Activated naive CD4-positive, alpha-beta T cell treated with Interleukin-2 at 50 U/mL for 16 hours (primary cell): ENCODE data around the gene STRIP2.
"Not testable (repeated sequence)": the region's sequence is repeated elsewhere in the genome, so short reads cannot be mapped to it uniquely, and the experiment has no call there.

ENCODE experiments used
- DNase-seq: peaks from one replicate; pipeline ENCODE4 v3.0.0-alpha.2; 2020

Gene STRIP2

DNA sequence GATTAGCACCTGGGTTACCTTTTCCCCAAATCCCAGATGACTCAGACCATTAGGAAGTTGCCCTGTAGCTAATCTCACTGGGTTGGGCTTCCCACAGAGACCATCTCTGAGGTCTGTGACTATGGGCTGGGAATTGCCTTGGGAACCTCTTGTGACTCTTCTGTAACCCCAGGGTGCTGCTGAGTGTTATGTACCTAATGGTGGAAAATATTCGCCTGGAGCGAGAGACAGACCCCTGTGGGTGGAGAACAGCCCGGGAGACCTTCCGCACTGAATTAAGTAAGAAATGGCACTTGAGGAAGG is 20.0 kb downstream of the STRIP2 start:
- no peak for DNase-seq

DNA sequence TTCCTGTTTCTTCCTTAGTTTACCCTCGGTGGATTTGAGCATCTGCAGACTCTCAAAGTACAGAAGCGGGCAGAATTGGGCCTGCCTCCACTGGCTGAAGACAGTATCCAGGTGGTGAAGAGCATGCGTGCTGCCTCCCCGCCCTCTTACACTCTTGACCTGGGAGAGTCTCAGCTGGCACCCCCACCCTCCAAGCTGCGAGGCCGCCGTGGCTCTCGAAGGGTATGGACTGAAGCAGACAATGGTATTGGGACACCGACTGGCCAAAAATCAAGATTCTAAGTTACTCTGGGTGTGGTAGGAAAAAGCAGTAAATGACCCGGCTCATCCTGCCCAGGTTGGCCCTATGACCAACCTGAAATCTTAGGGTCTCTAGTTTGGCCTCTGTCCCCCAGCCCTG is 22.2 kb downstream of the STRIP2 start:
- no peak for DNase-seq

DNA sequence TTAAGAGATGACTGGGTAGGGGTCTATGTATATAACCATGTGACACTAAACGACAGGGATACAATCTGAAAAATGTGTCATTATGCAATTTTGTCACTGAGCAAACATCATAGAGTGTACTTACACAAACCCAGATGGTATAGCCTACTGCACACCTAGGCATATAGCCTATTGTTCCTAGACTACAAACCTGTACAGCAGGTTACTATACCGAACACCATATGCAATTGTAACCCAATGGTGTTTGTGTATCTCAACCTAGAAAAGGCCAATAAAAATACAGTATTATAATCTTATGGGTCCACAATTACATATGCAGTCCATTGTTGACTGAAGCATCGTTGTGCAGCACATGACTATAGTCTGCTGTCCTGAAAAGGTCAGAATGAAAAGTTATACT is 22.9 kb downstream of the STRIP2 start:
- DNase-seq, result no peak

DNA sequence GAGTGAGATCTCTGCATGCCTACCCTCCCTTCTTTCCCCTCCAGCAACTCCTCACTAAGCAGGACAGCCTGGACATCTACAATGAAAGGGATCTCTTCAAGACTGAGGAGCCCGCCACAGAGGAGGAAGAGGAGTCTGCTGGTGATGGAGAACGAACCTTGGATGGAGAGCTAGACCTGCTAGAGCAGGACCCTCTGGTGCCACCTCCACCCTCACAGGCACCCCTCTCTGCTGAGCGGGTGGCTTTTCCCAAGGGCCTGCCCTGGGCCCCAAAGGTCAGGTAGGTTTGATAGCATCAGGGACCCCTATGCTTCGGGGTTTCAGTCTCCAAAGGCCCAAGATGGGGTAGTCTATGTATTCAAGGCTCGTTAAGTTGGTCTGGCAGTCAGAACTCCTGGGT is 23.9 kb downstream of the STRIP2 start:
- DNase-seq, result no peak

DNA sequence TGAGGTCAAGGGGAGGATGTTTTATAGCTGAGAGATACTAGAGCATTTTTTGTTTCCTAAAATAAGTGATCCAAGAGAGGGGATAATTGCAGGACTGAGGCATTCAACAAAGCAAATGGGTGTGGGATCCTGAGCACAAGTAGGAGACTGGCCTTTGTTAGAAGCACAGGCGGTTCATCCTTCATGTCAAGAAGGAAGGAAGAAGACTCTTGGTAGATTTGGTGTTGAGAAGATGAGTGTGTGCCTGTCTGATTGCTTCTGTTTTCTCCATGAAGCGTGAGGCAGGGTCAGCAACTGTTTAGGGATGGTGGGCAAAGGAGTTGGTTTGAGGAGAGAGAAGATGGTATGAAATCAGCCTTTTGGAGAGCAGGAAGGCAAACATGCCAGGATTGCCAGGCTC is 27.6 kb downstream of the STRIP2 start:
- DNase-seq, result no peak

DNA sequence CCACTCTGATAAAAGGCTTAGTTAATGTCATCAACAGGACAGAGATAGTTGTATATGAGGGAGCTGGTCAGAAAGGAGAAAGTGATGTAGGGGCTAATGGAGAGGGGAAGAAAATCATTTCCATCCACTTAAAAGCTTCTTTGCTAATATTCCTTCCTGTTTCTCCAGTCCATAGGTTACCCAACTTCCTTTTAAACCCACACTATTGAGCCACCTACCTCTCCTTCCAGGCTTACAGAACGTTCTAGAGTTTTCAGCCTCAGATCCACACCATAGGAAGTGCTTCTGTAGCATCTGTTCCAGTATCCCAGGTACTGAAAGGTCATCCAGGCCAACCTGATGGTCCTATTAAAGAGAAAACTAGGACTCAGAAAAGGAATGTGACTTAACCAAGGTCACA is 28.2 kb downstream of the STRIP2 start:
- no peak for DNase-seq

DNA sequence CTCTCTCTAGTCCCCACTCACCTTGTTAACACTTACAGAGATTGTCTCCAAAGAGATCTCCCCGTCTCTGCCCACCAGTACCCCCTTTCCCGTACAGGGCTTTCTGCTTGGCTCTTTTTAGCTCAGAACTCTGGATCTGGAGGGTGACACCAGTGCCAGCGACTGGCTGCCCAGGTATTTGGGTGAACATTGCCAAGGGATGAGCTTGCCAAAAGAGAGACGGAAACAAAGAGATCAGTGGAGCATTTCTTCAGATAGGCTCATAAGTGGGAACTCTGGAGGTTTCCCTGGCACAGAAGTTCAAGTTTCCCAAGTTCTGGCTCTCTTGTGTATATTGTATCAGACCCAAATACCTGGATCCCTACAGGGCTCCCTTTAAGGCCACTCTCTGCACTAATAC is 30.0 kb downstream of the STRIP2 start:
- no peak for DNase-seq

DNA sequence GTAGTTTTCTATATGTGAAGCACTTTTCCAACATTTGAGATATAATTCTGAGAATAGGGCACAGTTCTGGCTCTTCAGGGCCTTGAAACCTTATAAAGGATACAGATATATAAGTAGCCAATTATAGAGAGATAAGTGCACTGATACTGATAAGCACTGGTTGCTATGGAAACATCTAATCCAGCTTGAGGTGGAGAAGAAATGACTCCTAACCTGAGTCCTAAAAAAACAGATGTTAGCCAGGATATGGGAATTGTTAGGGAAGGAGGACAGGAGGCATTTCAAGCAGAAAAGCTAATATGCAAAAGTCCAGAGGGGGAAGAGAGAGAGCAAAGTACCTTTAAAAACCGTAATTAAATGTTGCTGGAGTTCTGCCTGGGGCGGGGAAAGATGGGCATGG is 30.8 kb downstream of the STRIP2 start:
- DNase-seq, result no peak

DNA sequence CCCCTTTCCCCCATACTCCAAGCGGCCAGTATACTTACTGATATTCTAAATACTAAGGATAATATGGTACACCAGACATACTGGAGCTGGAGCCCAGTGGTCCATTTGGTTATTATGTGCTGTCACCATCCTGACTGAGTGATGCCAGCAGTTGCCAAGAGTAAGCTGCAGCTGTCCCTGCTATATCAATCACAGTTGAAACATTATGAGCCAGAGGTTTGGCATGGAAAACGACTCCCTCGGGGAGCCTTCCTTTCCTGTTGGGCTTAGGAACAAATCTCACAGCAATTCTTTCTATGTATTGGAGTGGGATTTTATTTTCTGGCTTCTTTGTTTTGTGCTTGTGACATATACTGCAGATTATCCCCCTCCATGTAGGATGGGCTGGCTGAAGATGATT is 32.6 kb downstream of the STRIP2 start:
- no peak for DNase-seq

DNA sequence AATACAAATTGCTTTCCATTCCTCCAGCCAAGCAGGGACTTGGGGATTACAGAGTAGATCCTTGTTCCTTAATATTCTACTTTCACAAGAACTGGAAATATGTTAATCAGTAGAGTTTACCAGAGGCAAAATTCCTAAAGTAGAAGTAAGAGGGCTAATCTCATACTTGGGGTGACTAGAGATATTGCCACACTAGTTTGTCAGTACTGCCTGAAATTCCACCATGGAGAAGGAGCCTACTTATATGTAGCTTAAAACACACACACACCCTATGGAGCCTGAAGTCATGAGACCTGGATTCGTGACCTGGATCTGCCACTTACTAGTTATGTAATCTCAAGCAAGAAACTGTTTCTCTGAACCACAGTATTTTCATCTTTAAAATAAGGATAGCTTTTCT is 33.9 kb downstream of the STRIP2 start:
- DNase-seq, result no peak

DNA sequence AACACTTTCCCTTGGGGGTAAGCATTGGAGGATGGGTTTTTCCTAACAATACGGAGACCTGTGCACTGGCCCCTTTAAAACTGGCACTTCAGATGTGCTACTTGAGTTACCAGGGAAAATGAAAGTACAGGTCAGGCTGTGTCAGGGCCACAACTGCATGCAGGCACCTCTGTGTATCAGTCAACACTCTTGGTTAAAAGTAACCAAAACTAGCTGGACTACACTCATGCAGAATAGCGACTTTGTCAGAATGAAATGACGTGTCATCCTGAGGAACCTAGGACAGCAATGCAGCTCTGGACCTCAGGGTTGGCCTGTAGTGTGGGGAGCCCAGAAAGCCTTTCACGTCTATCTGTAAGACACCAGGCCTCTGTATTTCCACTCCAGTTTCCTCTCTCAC is 34.3 kb downstream of the STRIP2 start:
- DNase-seq, result no peak

DNA sequence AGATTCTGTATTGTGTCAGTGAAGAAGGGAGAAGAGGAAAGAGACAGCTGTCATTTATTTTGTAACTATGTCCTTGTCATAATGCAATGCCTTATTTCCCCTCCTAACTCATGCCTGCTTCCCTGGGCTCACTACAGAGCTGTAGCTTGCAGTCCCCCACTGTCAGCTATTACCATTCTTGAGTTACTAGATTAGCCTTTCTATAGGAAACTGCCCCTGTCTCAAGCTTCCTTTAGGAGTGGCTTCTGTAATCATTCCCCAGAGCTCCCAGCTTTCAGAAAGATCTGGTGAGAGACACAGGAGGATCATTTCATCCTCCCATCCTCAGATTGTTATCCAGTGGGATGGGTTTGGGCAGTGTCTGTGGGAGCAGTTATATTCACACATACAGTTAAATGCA is 35.7 kb downstream of the STRIP2 start:
- DNase-seq, result no peak

DNA sequence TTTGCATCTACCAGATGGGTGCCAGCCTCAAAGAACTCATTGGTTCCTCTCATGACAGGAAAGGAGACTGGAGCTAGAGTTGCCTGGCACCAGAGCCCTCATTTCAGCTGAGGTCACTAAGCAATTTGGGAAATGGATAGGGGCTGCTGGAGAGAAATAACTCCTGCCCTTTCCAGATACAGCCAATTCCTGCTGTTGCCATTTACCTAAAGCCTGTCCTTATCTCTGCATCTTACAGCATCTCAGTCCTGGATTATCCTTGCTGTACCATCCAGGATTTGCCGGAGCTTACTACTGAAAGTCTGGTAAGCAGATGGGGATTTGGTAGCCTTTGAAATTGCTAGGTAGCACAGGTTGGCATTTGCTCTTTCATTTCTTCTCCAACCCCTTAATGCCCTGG is 36.2 kb downstream of the STRIP2 start:
- DNase-seq, result no peak

DNA sequence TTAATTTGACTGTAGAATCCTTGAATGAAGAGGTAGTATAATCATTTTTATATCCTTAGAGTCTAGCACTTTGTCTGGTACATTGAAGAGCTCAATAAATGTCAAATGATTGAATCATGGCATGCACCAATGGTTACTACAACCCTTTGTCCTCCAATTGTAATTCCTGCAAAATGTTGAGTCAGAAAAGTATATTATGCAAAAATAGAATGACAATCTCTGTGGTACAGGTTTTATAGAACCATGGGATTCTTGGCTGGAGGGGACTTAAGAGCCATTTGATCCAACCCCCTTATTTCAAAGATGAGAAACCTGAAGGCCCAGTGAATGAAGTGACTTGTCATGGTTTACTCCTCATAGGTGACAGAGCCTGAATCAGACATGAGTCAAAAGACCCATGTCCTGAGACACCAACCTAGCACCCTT is 37.2 kb downstream of the STRIP2 start:
- no peak for DNase-seq

DNA sequence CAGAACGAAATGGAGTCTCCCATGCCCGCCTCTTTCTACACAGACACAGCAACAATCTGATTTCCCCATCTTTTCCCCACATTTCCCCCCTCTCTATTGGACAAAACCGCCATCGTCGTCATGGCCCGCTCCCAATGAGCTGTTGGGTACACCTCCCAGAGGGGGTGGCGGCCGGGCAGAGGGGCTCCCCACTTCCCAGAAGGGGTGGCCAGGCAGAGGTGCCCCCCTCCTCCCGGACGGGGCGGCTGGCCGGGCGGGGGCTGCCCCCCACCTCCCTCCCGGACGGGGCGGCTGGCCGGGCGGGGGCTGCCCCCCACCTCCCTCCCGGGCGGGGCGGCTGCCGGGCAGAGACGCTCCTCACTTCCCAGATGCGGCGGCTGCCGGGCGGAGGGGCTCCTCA is 41.7 kb downstream of the STRIP2 start:
- not testable (repeated sequence) for DNase-seq

DNA sequence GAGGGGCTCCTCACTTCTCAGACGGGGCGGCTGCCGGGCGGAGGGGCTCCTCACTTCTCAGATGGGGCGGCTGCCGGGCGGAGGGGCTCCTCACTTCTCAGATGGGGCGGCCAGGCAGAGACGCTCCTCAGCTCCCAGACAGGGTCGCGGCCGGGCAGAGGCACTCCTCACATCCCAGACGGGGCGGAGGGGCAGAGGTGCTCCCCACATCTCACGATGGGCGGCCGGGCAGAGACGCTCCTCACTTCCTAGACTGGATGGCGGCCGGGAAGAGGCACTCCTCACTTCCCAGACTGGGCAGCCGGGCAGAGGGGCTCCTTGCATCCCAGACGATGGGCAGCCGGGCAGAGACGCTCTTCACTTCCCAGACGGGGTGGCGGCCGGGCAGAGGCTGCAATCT is 42.2 kb downstream of the STRIP2 start:
- not testable (repeated sequence) for DNase-seq

DNA sequence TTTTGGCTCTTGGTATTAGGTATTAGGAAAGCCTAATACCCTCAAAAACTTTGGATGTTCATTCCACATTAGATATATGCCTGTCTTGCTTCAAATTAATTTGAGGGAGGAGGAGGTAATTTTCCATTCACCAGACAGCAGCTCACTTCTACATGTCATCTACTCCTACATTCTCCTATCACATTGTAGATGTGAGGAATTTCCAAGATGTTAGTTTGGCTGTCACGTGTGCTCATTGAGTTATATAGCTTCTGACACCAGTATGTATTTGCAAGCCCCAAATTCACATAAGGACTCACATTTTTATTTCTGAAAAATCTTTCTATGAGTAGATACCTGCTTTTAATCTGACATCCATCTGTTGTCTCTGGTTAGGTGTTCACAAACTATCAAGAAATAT is 45.6 kb downstream of the STRIP2 start:
- no peak for DNase-seq

DNA sequence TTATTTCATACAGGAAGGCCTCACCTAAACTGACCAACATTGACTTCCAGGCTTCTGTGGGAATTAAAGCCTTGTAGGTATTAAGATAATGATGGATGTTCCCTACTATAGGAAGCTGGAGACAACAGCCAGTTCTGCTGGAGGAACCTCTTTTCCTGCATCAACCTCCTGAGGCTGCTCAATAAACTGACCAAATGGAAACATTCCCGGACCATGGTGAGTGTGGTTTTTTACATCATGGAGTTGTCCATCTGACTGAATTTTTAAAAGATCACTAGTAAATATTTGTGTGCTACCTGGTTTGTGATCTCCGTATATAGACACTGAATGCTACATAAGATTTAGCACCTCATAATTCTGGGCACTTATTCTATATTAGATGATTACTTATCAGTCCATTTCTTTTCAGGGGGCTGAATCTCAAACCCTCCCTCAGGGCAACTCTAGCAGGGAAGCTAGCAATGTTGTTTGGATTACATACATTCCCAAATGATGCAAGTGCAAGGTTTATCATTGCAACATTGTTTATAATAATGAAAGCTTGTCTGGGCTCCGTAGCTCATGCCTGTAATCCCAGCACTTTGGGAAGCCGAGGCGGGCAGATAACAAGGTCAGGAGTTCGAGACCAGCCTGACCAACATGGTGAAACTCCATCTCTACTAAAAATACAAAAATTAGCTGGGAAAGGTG is 46.6 kb downstream of the STRIP2 start:
- DNase-seq, result no peak

DNA sequence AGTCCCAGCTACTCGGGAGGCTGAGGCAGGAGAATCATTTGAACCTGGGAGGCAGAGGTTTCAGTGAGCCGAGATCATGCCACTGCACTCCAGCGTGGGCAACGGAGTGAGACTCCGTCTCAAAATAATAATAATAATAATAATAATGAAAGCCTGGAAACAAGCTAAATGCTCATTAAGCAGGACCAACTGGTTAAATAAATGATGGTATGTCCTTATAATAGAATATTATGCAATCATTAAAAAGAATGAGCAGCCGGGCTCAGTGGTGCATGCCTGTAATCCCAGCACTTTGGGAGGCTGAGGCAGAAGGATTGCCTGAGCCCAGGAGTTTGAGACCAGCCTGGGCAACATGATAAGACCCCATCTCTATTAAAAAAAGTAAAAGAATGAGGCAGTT is 47.1 kb downstream of the STRIP2 start:
- not testable (repeated sequence) for DNase-seq

DNA sequence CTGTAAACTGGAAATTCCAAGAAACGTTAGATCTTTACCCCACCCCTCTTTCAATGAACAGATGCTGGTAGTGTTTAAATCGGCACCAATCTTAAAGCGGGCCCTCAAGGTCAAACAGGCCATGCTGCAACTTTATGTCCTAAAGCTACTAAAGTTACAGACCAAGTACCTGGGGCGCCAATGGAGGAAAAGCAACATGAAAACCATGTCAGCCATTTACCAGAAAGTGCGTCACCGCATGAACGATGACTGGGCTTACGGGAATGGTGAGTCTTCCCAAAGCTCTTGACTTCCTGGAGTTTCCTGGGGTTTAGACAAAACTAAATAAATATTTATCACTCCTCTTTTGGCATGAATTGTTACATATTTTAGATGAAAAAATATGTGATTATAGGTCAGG is 48.5 kb downstream of the STRIP2 start:
- no peak for DNase-seq

DNA sequence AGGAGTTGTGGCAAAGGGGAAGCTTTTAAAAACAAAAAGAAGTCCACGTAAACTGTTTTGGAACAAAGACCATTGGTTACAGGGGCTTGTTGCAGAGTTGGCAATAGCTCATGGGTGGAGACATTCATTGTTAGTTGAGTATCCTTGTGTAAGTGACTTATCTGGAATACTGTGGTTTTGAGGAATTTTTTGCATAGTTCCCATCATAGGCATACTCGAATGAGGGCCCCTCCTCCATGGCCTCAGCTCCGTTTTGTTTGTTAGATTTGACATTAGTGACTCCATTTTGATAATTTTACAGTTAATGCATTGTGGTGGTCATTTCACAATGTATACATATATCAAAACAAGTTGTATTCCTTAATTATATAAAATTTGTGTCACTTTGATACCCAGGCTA is 55.3 kb downstream of the STRIP2 start:
- no peak for DNase-seq

DNA sequence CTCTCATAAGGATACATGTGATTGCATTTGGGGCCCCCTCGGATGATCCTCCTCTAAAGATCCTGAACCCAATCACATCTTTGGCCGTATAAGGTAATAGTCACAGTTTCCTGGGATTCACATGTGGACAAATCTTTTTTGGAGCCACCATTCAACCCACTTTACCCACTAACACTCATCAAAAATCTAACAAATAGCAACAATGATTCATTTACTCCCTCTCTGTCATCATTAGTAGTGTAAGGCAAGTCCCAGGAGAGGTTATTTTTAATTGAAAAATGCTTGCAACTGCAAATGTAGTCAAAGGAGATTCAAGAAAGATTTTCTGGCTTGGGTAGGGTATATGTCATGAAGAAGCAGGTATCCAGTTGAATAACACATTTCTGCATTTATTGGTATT is 58.2 kb downstream of the STRIP2 start:
- no peak for DNase-seq

DNA sequence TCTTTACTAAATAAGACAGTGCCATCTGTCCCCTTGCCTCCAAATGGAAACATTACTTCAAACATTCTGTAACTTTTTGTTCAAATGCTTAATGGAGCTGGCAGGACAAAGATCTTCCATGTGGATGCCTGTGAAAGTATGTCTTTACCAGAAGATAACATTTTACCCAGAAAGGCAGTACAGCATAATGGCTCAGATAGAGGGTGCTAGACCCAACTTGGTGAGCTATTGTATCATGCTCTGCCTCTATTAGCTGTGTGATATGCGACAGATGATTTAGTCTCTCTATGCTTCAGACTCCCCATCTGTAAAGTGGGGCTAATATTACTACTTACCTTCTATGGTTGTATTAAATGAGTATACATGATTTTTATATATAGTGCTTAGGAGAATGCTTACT is 59.3 kb downstream of the STRIP2 start:
- no peak for DNase-seq

DNA sequence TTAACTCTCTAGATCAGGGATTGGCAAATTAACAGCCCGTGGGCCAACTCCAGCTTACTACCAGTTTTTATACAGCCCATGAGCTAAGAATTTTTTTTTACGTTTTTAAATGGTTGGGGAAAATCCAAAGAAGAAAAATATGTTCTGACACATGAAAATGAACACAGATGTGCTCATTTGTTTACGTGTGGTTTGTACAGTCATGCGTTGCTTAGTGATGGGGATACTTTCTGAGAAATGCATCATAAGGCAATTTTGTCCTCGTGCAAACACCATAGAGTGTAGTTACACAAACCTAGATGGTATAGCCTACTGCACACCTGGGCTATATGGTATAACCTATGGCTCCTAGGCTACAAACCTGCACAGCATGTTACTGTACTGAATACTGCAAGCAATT is 59.8 kb downstream of the STRIP2 start:
- DNase-seq, result no peak

DNA sequence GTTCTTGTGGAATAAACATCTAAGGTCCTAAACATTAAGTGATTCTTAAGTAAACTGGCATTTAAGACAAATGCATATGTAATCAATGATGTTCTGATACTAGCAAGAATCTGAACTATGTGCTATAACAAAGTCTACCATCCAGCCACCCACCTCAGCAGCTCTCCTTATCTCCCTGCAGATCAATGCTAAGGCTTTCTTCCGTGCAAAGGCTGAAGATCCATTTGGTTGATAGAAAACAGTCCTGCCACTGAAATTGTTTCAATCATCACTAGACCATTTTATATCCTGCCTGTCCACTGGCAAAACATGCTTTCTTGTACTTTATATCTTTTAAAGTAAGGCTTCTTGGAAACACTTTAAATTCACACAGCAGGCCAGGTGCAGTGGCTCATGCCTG is 61.8 kb downstream of the STRIP2 start:
- DNase-seq, result no peak

DNA sequence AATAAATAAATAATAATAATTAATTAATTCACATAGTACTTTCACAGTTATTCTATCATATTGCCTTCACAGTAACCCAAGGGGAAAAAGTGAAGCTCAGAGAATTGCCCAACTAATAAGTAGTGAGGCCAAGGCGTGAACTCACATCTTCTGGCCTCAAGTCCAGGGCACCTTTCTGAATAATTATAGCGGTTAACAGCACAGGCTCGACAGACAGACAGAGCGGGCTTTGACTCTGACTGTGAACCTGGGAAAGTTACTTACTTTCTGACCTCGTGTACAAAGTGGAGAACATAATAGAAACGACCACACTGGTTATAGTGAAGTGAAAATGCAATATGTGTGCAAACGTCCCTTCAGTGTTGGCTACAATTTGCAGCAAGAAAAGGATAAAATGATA is 62.4 kb downstream of the STRIP2 start:
- DNase-seq, result no peak
